K562 (cell line): Measurements from ENCODE around the gene DDX5. TPM values are rescaled to one million over a fixed set of nuclear protein-coding genes. Genes with fewer than 3 reads are reported as not detected.

Experiments
- ATAC-seq: fragments of 200-7000 bp; cut with Tn5 transposase; 3 replicates; pipeline ENCODE4 v1.9.1; 2020; ENCODE audit warnings: moderate library complexity
- BruUV-seq: library from RNA; stranded (reverse); fragments of 400-500 nt; replicated peaks from 2 replicates; lab custom pipeline; 2021; lab: Mats Ljungman, UMichigan
- CTCF ChIA-PET: fragments of 300-600 bp; formaldehyde crosslinking; extraction: SDS; loops from one replicate; lab custom pipeline; 2021; ENCODE audit warnings: low intra/inter-chr PET ratio; lab: Yijun Ruan, JAX
- POLR2A ChIA-PET: fragments of 300-600, 350-650 bp; sonication (Branson Sonifier 250); formaldehyde crosslinking; extraction: SDS; loops from one replicate; lab custom pipeline; 2021; ENCODE audit warnings: antibody characterized with exemption, inconsistent platforms; lab: Yijun Ruan, JAX
- DNase-seq, 4 experiments: peaks; one replicate each; pipeline versions ENCODE4 v3.0.0 to v3.0.0-alpha.2; 2011 to 2018; ENCODE audit warnings: low spot score in 3 of 4, mixed read lengths in 3 of 4; ENCODE audit errors: extremely low read depth in 1 of 4
- FAIRE-seq: peaks from 2 replicates; lab custom pipeline; 2011; peaks lifted over from hg19 to GRCh38; lab: Jason Lieb, UNC
- H2AFZ ChIP-seq: 2 replicates; pipeline ENCODE4 v1.6.0; 2011; ENCODE audit warnings: low read depth, low read length, control low read depth, inconsistent platforms
- H3K27ac ChIP-seq: fragments of 200-600 bp; 3 replicates; pipeline ENCODE4 v1.8.0; 2011; ENCODE audit warnings: low read depth, mild to moderate bottlenecking, control low read depth, inconsistent platforms, low read length, moderate library complexity, mixed read lengths; ENCODE audit errors: extremely low read depth
- H3K27me3 ChIP-seq, 2 experiments: fragments of 300-600 bp in 1 of 2; 2 replicates in 1 of 2; 3 replicates in 1 of 2; pipeline versions ENCODE4 v1.6.0 to v1.8.0; 2011; ENCODE audit warnings: inconsistent platforms in 2 of 2, low read length in 2 of 2, mild to moderate bottlenecking in 1 of 2, mixed read lengths in 1 of 2, moderate library complexity in 1 of 2; ENCODE audit not compliant: control insufficient read depth in 2 of 2, insufficient read depth in 2 of 2
- H3K36me3 ChIP-seq: fragments of 300-600 bp; 3 replicates; pipeline ENCODE4 v1.8.0; 2011; ENCODE audit warnings: mild to moderate bottlenecking, low read length, inconsistent platforms; ENCODE audit not compliant: control insufficient read depth, insufficient read depth
- H3K4me1 ChIP-seq, 2 experiments: fragments of 200-600 bp in 1 of 2; replicated peaks in 1 of 2; 2 replicates in 1 of 2; 3 replicates in 1 of 2; pipeline versions ENCODE4 v1.5.1 to v1.8.0; 2011; ENCODE audit warnings: inconsistent platforms in 2 of 2, low read length in 2 of 2, mild to moderate bottlenecking in 1 of 2, mixed read lengths in 1 of 2, moderate library complexity in 1 of 2; ENCODE audit not compliant: control insufficient read depth in 2 of 2, insufficient read depth in 2 of 2
- H3K4me2 ChIP-seq: 2 replicates; pipeline ENCODE4 v1.6.1; 2011; ENCODE audit warnings: low read length, control low read depth, inconsistent platforms, mixed read lengths; ENCODE audit not compliant: insufficient read depth
- H3K4me3 ChIP-seq: fragments of 200-600 bp; sonication (generic), shearing (Covaris generic); 2 replicates; pipeline ENCODE4 v1.5.1; 2016; ENCODE audit warnings: control low read depth, inconsistent platforms
- H3K79me2 ChIP-seq: fragments of 200-600 bp; 3 replicates; pipeline ENCODE4 v1.8.0; 2011; ENCODE audit warnings: low read length, inconsistent platforms; ENCODE audit not compliant: control insufficient read depth, insufficient read depth
- H3K9ac ChIP-seq, 2 experiments: 2 replicates each; pipeline versions ENCODE4 v1.6.0 to v1.6.1; 2011; ENCODE audit warnings: low read depth in 2 of 2, low read length in 2 of 2, control low read depth in 1 of 2, inconsistent platforms in 1 of 2, mild to moderate bottlenecking in 1 of 2, mixed read lengths in 1 of 2; ENCODE audit not compliant: insufficient read depth in 1 of 2
- H3K9me1 ChIP-seq: one replicate; pipeline ENCODE4 v1.6.0; 2011; ENCODE audit warnings: inconsistent platforms, mild to moderate bottlenecking, low read length, moderate library complexity; ENCODE audit not compliant: control insufficient read depth, insufficient read depth
- H3K9me3 ChIP-seq: replicated peaks from 2 replicates; pipeline ENCODE4 v1.5.1; 2011; ENCODE audit warnings: low read depth, low read length, inconsistent platforms; ENCODE audit not compliant: control insufficient read depth, insufficient read depth
- H4K20me1 ChIP-seq: replicated peaks from 2 replicates; pipeline ENCODE4 v1.6.1; 2011; ENCODE audit warnings: low read length, inconsistent platforms, mixed read lengths; ENCODE audit not compliant: control insufficient read depth, insufficient read depth
- CBFA2T3 ChIP-seq: fragments of 450-650 bp; IDR thresholded peaks from 2 replicates; pipeline ENCODE4 v1.6.1; 2017
- CC2D1A ChIP-seq: fragments of 450-650 bp; IDR thresholded peaks from 2 replicates; pipeline ENCODE4 v1.6.1; 2017; ENCODE audit warnings: mild to moderate bottlenecking
- ELF1 ChIP-seq: fragments of 200-800 bp; sonication (Bioruptor generic); IDR thresholded peaks from 2 replicates; pipeline ENCODE4 v1.6.1; 2016; ENCODE audit warnings: missing genetic modification characterization, missing compliant biosample characterization
- HNRNPUL1 ChIP-seq: fragments of 200-400 bp; formaldehyde crosslinking; IDR thresholded peaks from 2 replicates; pipeline ENCODE4 v1.6.1; 2017; ENCODE audit warnings: low read length
- JUND ChIP-seq, 2 experiments: IDR thresholded peaks; 2 replicates in 1 of 2; 3 replicates in 1 of 2; pipeline ENCODE4 v1.6.1; 2011; ENCODE audit warnings: borderline replicate concordance in 2 of 2, low read depth in 2 of 2, low read length in 2 of 2, improper control_type of control experiment in 1 of 2, missing biosample characterization in 1 of 2, missing genetic modification characterization in 1 of 2, missing genetic modification reagents in 1 of 2
- MAFK ChIP-seq: IDR thresholded peaks from 2 replicates; pipeline ENCODE4 v1.6.1; 2011; ENCODE audit warnings: low read length, improper control_type of control experiment
- MEIS2 ChIP-seq: fragments of 450-650 bp; IDR thresholded peaks from 2 replicates; pipeline ENCODE4 v1.6.1; 2014; ENCODE audit warnings: mild to moderate bottlenecking; ENCODE audit not compliant: partially characterized antibody
- MTA2 ChIP-seq: fragments of 450-650 bp; IDR thresholded peaks from 2 replicates; pipeline ENCODE4 v1.6.1; 2016; ENCODE audit warnings: low read depth
- PHB ChIP-seq: fragments of 250-450 bp; sonication (Bioruptor Pico); IDR thresholded peaks from 2 replicates; pipeline ENCODE4 v1.5.0; 2021
- STAT5A ChIP-seq: IDR thresholded peaks from 2 replicates; pipeline ENCODE4 v1.6.1; 2012; ENCODE audit warnings: low read length, inconsistent platforms, borderline replicate concordance
- TBL1XR1 ChIP-seq, 2 experiments: IDR thresholded peaks; 2 replicates each; pipeline ENCODE4 v1.6.1; 2012; ENCODE audit warnings: improper control_type of control experiment in 2 of 2, low read length in 2 of 2, mild to moderate bottlenecking in 1 of 2
- WGBS: fragments of 100-300 bp; shearing (Covaris generic); methylation state at CpG from one replicate; pipeline ENCODE4 v1.1.6; 2016; ENCODE audit warnings: low coverage, mixed read lengths; ENCODE audit not compliant: insufficient coverage; ENCODE audit errors: missing lambda C conversion rate; 5-methylcytosine and 5-hydroxymethylcytosine counted together
- in situ Hi-C: fragments of 300-500 bp; cut with MboI; formaldehyde crosslinking; loops from 4 replicates; pipeline ENCODE4 v1.15.0; 2018; ENCODE audit warnings: inconsistent platforms, mixed read lengths
- intact Hi-C: fragments of 100-400 bp; cut with micrococcal nuclease; formaldehyde crosslinking; loops from 2 replicates; pipeline ENCODE4 v1.14.2; 2022
- polyA plus RNA-seq, 8 experiments: library from polyadenylated mRNA; depleted of rRNA in 4 of 8; stranded (reverse) in 5 of 8; unstranded in 3 of 8; fragments of >200 nt; fragmentation: Nextera tagmentation in 2 of 8; fragmentation: Illumina TruSeq in 1 of 8; extraction: Ambion mirVana in 2 of 8; extraction: Trizol in 1 of 8; gene quantifications; 2 replicates each; pipeline versions ENCODE4 v1.2.1 to v1.2.3, GENCODE V29; 2011 to 2014; ENCODE audit warnings: inconsistent platforms in 1 of 8, missing spikeins in 1 of 8
- total RNA-seq, 7 experiments: library from RNA; depleted of rRNA in 6 of 7; stranded (reverse); fragments of >200 nt in 6 of 7; fragmentation: Illumina TruSeq in 2 of 7; extraction: Trizol in 2 of 7; gene quantifications; 2 replicates each; pipeline versions ENCODE4 v1.2.1 to v1.2.3, GENCODE V29; 2011 to 2021; ENCODE audit warnings: low replicate concordance in 1 of 7
- TF ChIP-seq, protein P1 (sequence below), 2 experiments: IDR thresholded peaks in 1 of 2; conservative IDR thresholded peaks in 1 of 2; 2 replicates each; pipeline ENCODE4 v1.6.1; 2016; ENCODE audit warnings: low read depth in 2 of 2, mild to moderate bottlenecking in 1 of 2, missing compliant biosample characterization in 1 of 2, missing genetic modification characterization in 1 of 2, moderate library complexity in 1 of 2
- TF ChIP-seq, protein P2 (sequence below): fragments of 250-450 bp; sonication (Bioruptor Pico); IDR thresholded peaks from 2 replicates; pipeline ENCODE4 v1.8.0; 2021; ENCODE audit warnings: mild to moderate bottlenecking, moderate library complexity

DDX5 gene
- total and polyA plus RNA-seq, 9 of the 15 experiments (the other 6 are each of a cell fraction or from before 2014, with no cell fraction given), result 306 to 1,639 (median 604) TPM

- BruUV-seq, result no TSS peak
- H3K4me2 ChIP-seq, result peak overlapping the region; percentile 98
- peaks cover 6 to 13% of the 10 kb centered on the region in 2 experiments; a peak in 3 of 5 replicates for H3K4me1 ChIP-seq
- peak overlapping the region; percentile 97 for H3K27ac ChIP-seq
- H3K9me1 ChIP-seq, result no peaks in the 10 kb centered on the region
- intact Hi-C loops, result loop anchor here (5.0 to 10.0 kb wide), 2 partner anchors 92 to 230 kb away; no protein-coding TSS in a partner anchor
- peaks cover 30% of the 10 kb centered on the region for H4K20me1 ChIP-seq
- CTCF ChIA-PET, result no interaction called here
- POLR2A ChIA-PET, result interaction anchor here (0.6 to 5.2 kb wide), 51 partner anchors 8 to 535 kb away, joined by 3 to 114 read pairs (median 4); partner anchors contain the start of genes MILR1 and POLG2
- H3K79me2 ChIP-seq, result peaks cover 95% of the 10 kb centered on the region
- peaks cover 74% of the 10 kb centered on the region for H3K36me3 ChIP-seq
- DNase-seq (peak in 1 of 4 experiments; percentile 71), ATAC-seq (no peak), FAIRE-seq (peak; percentile 70)
- H3K4me3 ChIP-seq, result peak overlapping the region; percentile 77
- H3K9ac ChIP-seq, result peak overlapping the region; percentile 98 to 99
- in situ Hi-C loops, result no loop called here
- H2AFZ ChIP-seq, result no peak overlapping the region
- no peaks in the 10 kb centered on the region for H3K9me3 ChIP-seq
- WGBS, result 4% methylated on average over 13 of the region's 13 CpGs
- no peaks in the 10 kb centered on the region for H3K27me3 ChIP-seq
- TF ChIP-seq TBL1XR1 (IDR thresholded peaks at IDR 0.05; ENCODE audit: low read length in 2 of 2), result peak in 1 of 2 experiments; percentile 12; a peak in 1 of 4 replicates
- peak; percentile 89 for TF ChIP-seq HNRNPUL1
- TF ChIP-seq ELF1, result no peak
- TF ChIP-seq MAFK, result peak; percentile 15; the same call in 1 of the 2 replicates
- TF ChIP-seq CBFA2T3, result peak; percentile 88
- TF ChIP-seq MTA2, result peak; percentile 53
- 0 out of 2 replicates have a peak, but pooled peaks have one; percentile 16 for TF ChIP-seq CC2D1A
- TF ChIP-seq, protein P1, sequence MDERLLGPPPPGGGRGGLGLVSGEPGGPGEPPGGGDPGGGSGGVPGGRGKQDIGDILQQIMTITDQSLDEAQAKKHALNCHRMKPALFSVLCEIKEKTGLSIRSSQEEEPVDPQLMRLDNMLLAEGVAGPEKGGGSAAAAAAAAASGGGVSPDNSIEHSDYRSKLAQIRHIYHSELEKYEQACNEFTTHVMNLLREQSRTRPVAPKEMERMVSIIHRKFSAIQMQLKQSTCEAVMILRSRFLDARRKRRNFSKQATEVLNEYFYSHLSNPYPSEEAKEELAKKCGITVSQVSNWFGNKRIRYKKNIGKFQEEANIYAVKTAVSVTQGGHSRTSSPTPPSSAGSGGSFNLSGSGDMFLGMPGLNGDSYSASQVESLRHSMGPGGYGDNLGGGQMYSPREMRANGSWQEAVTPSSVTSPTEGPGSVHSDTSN (CRISPR knock-in tag; IDR thresholded peaks at IDR 0.05; ENCODE audit: low read depth), result no peak
- TF ChIP-seq, protein P1 (tag; conservative IDR thresholded peaks at IDR 0.05; ENCODE audit: low read depth), result 0 out of 2 replicates have a peak, but pooled peaks have one; percentile 18
- no peak for TF ChIP-seq JUND (IDR thresholded peaks at IDR 0.05; ENCODE audit: borderline replicate concordance, low read depth, low read length)
- no peak for TF ChIP-seq JUND (tag; IDR thresholded peaks at IDR 0.05; ENCODE audit: borderline replicate concordance, low read depth, low read length)
- TF ChIP-seq PHB (CRISPR knock-in tag), result no peak
- TF ChIP-seq, protein P2, sequence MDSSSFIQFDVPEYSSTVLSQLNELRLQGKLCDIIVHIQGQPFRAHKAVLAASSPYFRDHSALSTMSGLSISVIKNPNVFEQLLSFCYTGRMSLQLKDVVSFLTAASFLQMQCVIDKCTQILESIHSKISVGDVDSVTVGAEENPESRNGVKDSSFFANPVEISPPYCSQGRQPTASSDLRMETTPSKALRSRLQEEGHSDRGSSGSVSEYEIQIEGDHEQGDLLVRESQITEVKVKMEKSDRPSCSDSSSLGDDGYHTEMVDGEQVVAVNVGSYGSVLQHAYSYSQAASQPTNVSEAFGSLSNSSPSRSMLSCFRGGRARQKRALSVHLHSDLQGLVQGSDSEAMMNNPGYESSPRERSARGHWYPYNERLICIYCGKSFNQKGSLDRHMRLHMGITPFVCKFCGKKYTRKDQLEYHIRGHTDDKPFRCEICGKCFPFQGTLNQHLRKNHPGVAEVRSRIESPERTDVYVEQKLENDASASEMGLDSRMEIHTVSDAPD (CRISPR knock-in tag), result peak; percentile 71; the same call in 1 of the 2 replicates
- peak; percentile 52; the same call in 1 of the 2 replicates for TF ChIP-seq STAT5A
- peak; percentile 51 for TF ChIP-seq MEIS2
Measured at GRCh38 chr17:64504769-64505339, 1.2 kb downstream of the DDX5 start.
